GM23338 (cell line): ENCODE results near the gene RIGI. TPM values are rescaled to one million over a fixed set of nuclear protein-coding genes. Genes with fewer than 3 reads are reported as not detected.

Experiments used
- ATAC-seq: fragments of 200-7000 bp; cut with Tn5 transposase; 3 replicates; pipeline ENCODE4 v1.9.1; 2020
- DNase-seq: peaks from one replicate; pipeline ENCODE4 v3.0.0-alpha.2; 2015; ENCODE audit warnings: low spot score
- H2AFZ ChIP-seq: fragments of 200-600 bp; sonication (generic); 2 replicates; pipeline ENCODE4 v1.8.0; 2016; ENCODE audit warnings: antibody characterized with exemption, mild to moderate bottlenecking, moderate library complexity
- H3F3A ChIP-seq: fragments of 200-600 bp; sonication (generic); replicated peaks from 2 replicates; pipeline ENCODE4 v1.8.0; 2017; ENCODE audit warnings: antibody characterized with exemption, mixed run types, low read depth
- H3K27ac ChIP-seq: fragments of 200-600 bp; sonication (generic); 2 replicates; pipeline ENCODE4 v1.6.1; 2016; ENCODE audit warnings: low read depth
- H3K27me3 ChIP-seq: fragments of 200-600 bp; sonication (generic); 2 replicates; pipeline ENCODE4 v1.8.0; 2016; ENCODE audit warnings: mild to moderate bottlenecking, mixed run types, moderate library complexity; ENCODE audit not compliant: insufficient read depth
- H3K36me3 ChIP-seq: fragments of 200-600 bp; sonication (generic); 2 replicates; pipeline ENCODE4 v1.8.0; 2016; ENCODE audit warnings: mild to moderate bottlenecking; ENCODE audit not compliant: insufficient read depth
- H3K4me1 ChIP-seq: fragments of 200-600 bp; sonication (generic); 2 replicates; pipeline ENCODE4 v1.8.0; 2016; ENCODE audit warnings: mild to moderate bottlenecking, moderate library complexity; ENCODE audit not compliant: insufficient read depth
- H3K4me2 ChIP-seq: fragments of 200-600 bp; sonication (generic); 2 replicates; pipeline ENCODE4 v1.7.1; 2017; ENCODE audit warnings: mixed run types
- H3K4me3 ChIP-seq: fragments of 200-600 bp; sonication (generic); 2 replicates; pipeline ENCODE4 v1.6.1; 2016; ENCODE audit warnings: mixed run types
- H3K79me2 ChIP-seq: fragments of 200-600 bp; sonication (generic); replicated peaks from 2 replicates; pipeline ENCODE4 v1.8.0; 2017; ENCODE audit warnings: mild to moderate bottlenecking; ENCODE audit not compliant: insufficient read depth
- H3K9me2 ChIP-seq: fragments of 200-600 bp; sonication (generic); 2 replicates; pipeline ENCODE4 v1.8.0; 2017; ENCODE audit not compliant: insufficient read depth
- H4K20me1 ChIP-seq: fragments of 200-600 bp; sonication (generic); replicated peaks from 2 replicates; pipeline ENCODE4 v1.8.0; 2017; ENCODE audit warnings: mild to moderate bottlenecking; ENCODE audit not compliant: insufficient read depth
- H3K27ac Mint-ChIP-seq: 2 replicates; pipeline ENCODE4 v1.8.0; 2020; ENCODE audit warnings: inconsistent platforms, mild to moderate bottlenecking, moderate library complexity, mixed read lengths
- H3K27me3 Mint-ChIP-seq: 3 replicates; pipeline ENCODE4 v1.8.0; 2022; ENCODE audit warnings: low read depth, mild to moderate bottlenecking, moderate library complexity, mixed read lengths, inconsistent platforms; ENCODE audit not compliant: insufficient read depth, poor library complexity
- H3K36me3 Mint-ChIP-seq: 3 replicates; pipeline ENCODE4 v1.8.0; 2021; ENCODE audit warnings: low read depth, mild to moderate bottlenecking, inconsistent platforms, moderate library complexity, mixed read lengths
- H3K4me1 Mint-ChIP-seq: 3 replicates; pipeline ENCODE4 v1.8.0; 2020; ENCODE audit warnings: mild to moderate bottlenecking, inconsistent platforms, mixed read lengths
- H3K4me3 Mint-ChIP-seq: 3 replicates; pipeline ENCODE4 v1.8.0; 2021; ENCODE audit warnings: moderate library complexity, mild to moderate bottlenecking, inconsistent platforms, mixed read lengths
- H3K9me3 Mint-ChIP-seq: 3 replicates; pipeline ENCODE4 v1.8.0; 2020; ENCODE audit warnings: moderate library complexity, mild to moderate bottlenecking, inconsistent platforms, mixed read lengths
- CREB1 ChIP-seq: fragments of 250-450 bp; sonication (Bioruptor Pico); IDR thresholded peaks from 2 replicates; pipeline ENCODE4 v1.5.0; 2020; ENCODE audit warnings: low read depth, mild to moderate bottlenecking, moderate library complexity
- EZH2phosphoT487 ChIP-seq: fragments of 200-600 bp; sonication (generic); IDR thresholded peaks from one replicate; pipeline ENCODE4 v1.8.1; 2018; ENCODE audit warnings: antibody characterized with exemption; ENCODE audit not compliant: unreplicated experiment
- JUNB ChIP-seq: IDR thresholded peaks from one replicate; pipeline ENCODE4 v1.6.1; 2016; ENCODE audit warnings: antibody characterized with exemption; ENCODE audit not compliant: unreplicated experiment
- POLR2AphosphoS5 ChIP-seq: IDR thresholded peaks from 2 replicates; pipeline ENCODE4 v1.6.1; 2016; ENCODE audit warnings: antibody characterized with exemption, low read depth
- REST ChIP-seq: IDR thresholded peaks from one replicate; pipeline ENCODE4 v1.6.1; 2018; ENCODE audit warnings: antibody characterized with exemption; ENCODE audit not compliant: unreplicated experiment
- ZNF331 ChIP-seq: fragments of 250-450 bp; sonication (Bioruptor Pico); IDR thresholded peaks from 2 replicates; pipeline ENCODE4 v1.5.0; 2020; ENCODE audit warnings: low read depth, mild to moderate bottlenecking, moderate library complexity
- ZNF462 ChIP-seq: fragments of 250-450 bp; sonication (Bioruptor Pico); IDR thresholded peaks from 2 replicates; pipeline ENCODE4 v1.5.0; 2020; ENCODE audit warnings: mild to moderate bottlenecking, moderate library complexity
- polyA plus RNA-seq: library from polyadenylated mRNA; unstranded; fragments of >200 nt; fragmentation: Nextera tagmentation; extraction: Ambion mirVana; gene quantifications from 2 replicates; pipeline ENCODE4 v1.2.1, GENCODE V29; 2016
- total RNA-seq: library from RNA; depleted of rRNA; stranded (reverse); fragments of >200 nt; shearing (Covaris generic); gene quantifications from 2 replicates; pipeline ENCODE4 v1.2.3, GENCODE V29; 2014
- TF ChIP-seq, protein P1 (sequence below), 2 experiments: fragments of 200-600 bp in 1 of 2; sonication (generic) in 1 of 2; conservative IDR thresholded peaks; 2 replicates each; pipeline versions ENCODE4 v1.5.1 to v1.6.1; 2016 to 2017; ENCODE audit warnings: antibody characterized with exemption in 2 of 2, low read depth in 2 of 2, mild to moderate bottlenecking in 2 of 2, moderate library complexity in 1 of 2

The RIGI gene
- total and polyA plus RNA-seq, 2 experiments from 2014 or later = 14.2 to 14.7 TPM

DNA sequence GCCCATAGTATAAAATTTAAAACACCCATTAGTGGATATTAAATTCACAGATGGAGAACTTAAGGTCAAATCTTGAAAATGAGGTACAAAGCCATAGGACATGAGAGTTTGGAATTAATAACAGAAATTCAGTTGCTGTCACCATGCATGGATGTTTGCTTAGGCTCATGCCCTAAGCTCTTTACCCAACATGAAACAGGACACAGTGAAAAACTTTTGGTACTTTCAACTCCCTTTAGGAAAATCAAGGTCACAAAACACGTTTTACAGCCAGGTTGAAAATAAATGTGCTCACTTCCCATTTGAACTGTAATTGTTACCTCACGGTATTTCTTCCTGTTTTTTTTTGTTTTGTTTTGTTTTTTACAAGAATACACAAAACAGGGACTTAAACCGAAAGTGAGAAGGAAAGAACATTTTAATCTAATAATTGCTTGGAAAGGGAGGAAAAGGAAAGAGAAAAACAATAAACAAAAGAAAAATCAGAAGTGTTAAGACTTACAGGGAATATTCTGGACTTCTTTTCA, 32.5 kb upstream of the RIGI start (continued):
- no peak for TF ChIP-seq ZNF462 (CRISPR knock-in tag)
- no peak for TF ChIP-seq EZH2phosphoT487
- TF ChIP-seq CREB1 (CRISPR knock-in tag) = no peak
- TF ChIP-seq POLR2AphosphoS5 = no peak

GRCh38 chr9:32554591-32554990, 28.6 kb upstream of the RIGI start:
- no peak overlapping the region for H3K27ac ChIP-seq
- no peak overlapping the region for H2AFZ ChIP-seq
- TF ChIP-seq EZH2phosphoT487 = no peak
- TF ChIP-seq, protein P1, sequence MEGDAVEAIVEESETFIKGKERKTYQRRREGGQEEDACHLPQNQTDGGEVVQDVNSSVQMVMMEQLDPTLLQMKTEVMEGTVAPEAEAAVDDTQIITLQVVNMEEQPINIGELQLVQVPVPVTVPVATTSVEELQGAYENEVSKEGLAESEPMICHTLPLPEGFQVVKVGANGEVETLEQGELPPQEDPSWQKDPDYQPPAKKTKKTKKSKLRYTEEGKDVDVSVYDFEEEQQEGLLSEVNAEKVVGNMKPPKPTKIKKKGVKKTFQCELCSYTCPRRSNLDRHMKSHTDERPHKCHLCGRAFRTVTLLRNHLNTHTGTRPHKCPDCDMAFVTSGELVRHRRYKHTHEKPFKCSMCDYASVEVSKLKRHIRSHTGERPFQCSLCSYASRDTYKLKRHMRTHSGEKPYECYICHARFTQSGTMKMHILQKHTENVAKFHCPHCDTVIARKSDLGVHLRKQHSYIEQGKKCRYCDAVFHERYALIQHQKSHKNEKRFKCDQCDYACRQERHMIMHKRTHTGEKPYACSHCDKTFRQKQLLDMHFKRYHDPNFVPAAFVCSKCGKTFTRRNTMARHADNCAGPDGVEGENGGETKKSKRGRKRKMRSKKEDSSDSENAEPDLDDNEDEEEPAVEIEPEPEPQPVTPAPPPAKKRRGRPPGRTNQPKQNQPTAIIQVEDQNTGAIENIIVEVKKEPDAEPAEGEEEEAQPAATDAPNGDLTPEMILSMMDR (conservative IDR thresholded peaks at IDR 0.05; ENCODE audit: low read depth in 2 of 2) = no peak
- TF ChIP-seq REST = no peak
- TF ChIP-seq ZNF331 (CRISPR knock-in tag) = no peak
- TF ChIP-seq JUNB = no peak
- no peaks in the 10 kb centered on the region for H3K36me3 ChIP-seq
- Mint-ChIP-seq H3K36me3 (peaks cover 6% of the 10 kb centered on the region; the same call in 2 of the 3 replicates), H3K27me3 (peaks cover 20% of the 10 kb centered on the region), H3K9me3 (no peaks in the 10 kb centered on the region; the same call in 2 of the 3 replicates), H3K4me1 (peaks cover 8% of the 10 kb centered on the region), H3K4me3 (no peak overlapping the region), H3K27ac (no peak overlapping the region)
- ATAC-seq (no peak), DNase-seq (no peak)
- H3K9me2 ChIP-seq = no peaks in the 10 kb centered on the region
- H3K4me2 ChIP-seq = no peak overlapping the region
- H3K4me3 ChIP-seq = no peak overlapping the region
- peaks cover 5% of the 10 kb centered on the region; the same call in 1 of the 2 replicates for H3K4me1 ChIP-seq
- H3F3A ChIP-seq = peaks cover 5% of the 10 kb centered on the region
- no peaks in the 10 kb centered on the region for H3K27me3 ChIP-seq
- peaks cover 37% of the 10 kb centered on the region for H3K79me2 ChIP-seq
- peaks cover 6% of the 10 kb centered on the region; the same call in 1 of the 2 replicates for H4K20me1 ChIP-seq
